ENCODE measurements around the gene ZMIZ2.

The ZMIZ2 gene

GRCh38 chr7:44756904-44757303 lies 8.3 kb downstream of the ZMIZ2 start:
- no peak for DNase-seq

GRCh38 chr7:44757311-44757710 lies 8.7 kb downstream of the ZMIZ2 start:
- no peak for DNase-seq

GRCh38 chr7:44757739-44758138 lies 9.1 kb downstream of the ZMIZ2 start:
- no peak for DNase-seq

- no peak for DNase-seq
These were observed 10.6 kb downstream of the ZMIZ2 start for GRCh38 chr7:44759246-44759645.

GRCh38 chr7:44760034-44760580 lies 11.5 kb downstream of the ZMIZ2 start:
- DNase-seq: no peak

GRCh38 chr7:44761207-44762161 lies 12.8 kb downstream of the ZMIZ2 start:
- no peak for DNase-seq

- DNase-seq: no peak
These were observed 13.7 kb downstream of the ZMIZ2 start for GRCh38 chr7:44762300-44762699.

- DNase-seq: no peak
These were observed 14.3 kb downstream of the ZMIZ2 start for GRCh38 chr7:44762726-44763522.

GRCh38 chr7:44764081-44764480 lies 15.4 kb downstream of the ZMIZ2 start:
- DNase-seq: no peak

- DNase-seq: no peak
These were observed 16.3 kb downstream of the ZMIZ2 start for GRCh38 chr7:44764665-44765578.

GRCh38 chr7:44765579-44766415 lies 17.1 kb downstream of the ZMIZ2 start:
- DNase-seq: no peak

- DNase-seq: no peak
These were observed 17.8 kb downstream of the ZMIZ2 start for GRCh38 chr7:44766416-44766801.

- DNase-seq: no peak
These were observed 18.7 kb downstream of the ZMIZ2 start for GRCh38 chr7:44767134-44767911.

- peak in 1 of 5 experiments; percentile 30 for DNase-seq
These were observed 19.4 kb downstream of the ZMIZ2 start for GRCh38 chr7:44767912-44768627.

GRCh38 chr7:44768628-44769371 lies 20.2 kb downstream of the ZMIZ2 start:
- DNase-seq: no peak

- no peak for DNase-seq
These were observed 20.7 kb downstream of the ZMIZ2 start for GRCh38 chr7:44769376-44769775.

GRCh38 chr7:44769776-44770294 lies 21.2 kb downstream of the ZMIZ2 start:
- peak in 2 of 5 experiments; percentile 46 to 48 for DNase-seq

- no peak for DNase-seq
These were observed 22.7 kb downstream of the ZMIZ2 start for GRCh38 chr7:44771358-44771757.

GRCh38 chr7:44772440-44772839 lies 23.8 kb downstream of the ZMIZ2 start:
- no peak for DNase-seq
